Natural killer cell (primary cell): Measurements from ENCODE around the gene BMF. TPM values are rescaled to one million over a fixed set of nuclear protein-coding genes. Genes with fewer than 3 reads are reported as not detected.

Experiments
- ATAC-seq, 3 donors: fragments of 150-1000 bp in 2 of 3; fragments of 200-7000 bp in 1 of 3; cut with Tn5 transposase; 1 replicate in 1 of 3; 2 replicates in 2 of 3; pipeline ENCODE4 v1.10.0; 2021; ENCODE audit warnings: mild to moderate bottlenecking in 2 of 3, moderate library complexity in 2 of 3
- DNase-seq, 2 donors: peaks; one replicate each; pipeline versions ENCODE4 v3.0.0 to v3.0.0-alpha.2; 2013 to 2021; ENCODE audit warnings: mixed read lengths in 1 of 2
- H3K27ac ChIP-seq: one replicate; pipeline ENCODE4 v1.5.1; 2013; ENCODE audit warnings: mild to moderate bottlenecking, low read length
- H3K27me3 ChIP-seq: one replicate; pipeline ENCODE4 v1.6.1; 2013; ENCODE audit warnings: low read length; ENCODE audit not compliant: control insufficient read depth, insufficient read depth
- H3K36me3 ChIP-seq: one replicate; pipeline ENCODE4 v1.6.1; 2013; ENCODE audit warnings: low read length; ENCODE audit not compliant: control insufficient read depth, insufficient read depth
- H3K4me1 ChIP-seq: one replicate; pipeline ENCODE4 v1.6.1; 2013; ENCODE audit warnings: low read length; ENCODE audit not compliant: control insufficient read depth, insufficient read depth
- H3K4me3 ChIP-seq: one replicate; pipeline ENCODE4 v1.5.1; 2013; ENCODE audit warnings: low read length
- H3K9me3 ChIP-seq: one replicate; pipeline ENCODE4 v1.6.1; 2013; ENCODE audit warnings: low read length; ENCODE audit not compliant: control insufficient read depth, insufficient read depth
- H3K27ac Mint-ChIP-seq, 2 donors: one replicate each; pipeline ENCODE4 v1.8.0; 2022; ENCODE audit warnings: mild to moderate bottlenecking in 2 of 2, mixed read lengths in 2 of 2, moderate library complexity in 1 of 2
- H3K27me3 Mint-ChIP-seq, 2 donors: one replicate each; pipeline ENCODE4 v1.8.0; 2022; ENCODE audit warnings: low read depth in 2 of 2, mixed read lengths in 2 of 2
- H3K36me3 Mint-ChIP-seq: one replicate; pipeline ENCODE4 v1.8.0; 2022; ENCODE audit warnings: mixed read lengths
- H3K4me1 Mint-ChIP-seq, 2 donors: one replicate each; pipeline ENCODE4 v1.8.0; 2022; ENCODE audit warnings: mixed read lengths in 2 of 2
- H3K4me3 Mint-ChIP-seq: one replicate; pipeline ENCODE4 v1.8.0; 2022; ENCODE audit warnings: mild to moderate bottlenecking, moderate library complexity, mixed read lengths
- H3K9me3 Mint-ChIP-seq, 2 donors: one replicate each; pipeline ENCODE4 v1.8.0; 2022; ENCODE audit warnings: mixed read lengths in 2 of 2
- CTCF ChIP-seq: fragments of 200-600 bp; IDR thresholded peaks from one replicate; pipeline ENCODE4 v1.8.0; 2022; ENCODE audit warnings: antibody characterized with exemption
- WGBS: methylation state at CpG from one replicate; pipeline ENCODE4 v1.1.7; 2013; ENCODE audit warnings: missing lambda C conversion rate; ENCODE audit not compliant: insufficient coverage; 5-methylcytosine and 5-hydroxymethylcytosine counted together
- intact Hi-C: fragments of 100-400 bp; cut with micrococcal nuclease; formaldehyde crosslinking; loops from one replicate; pipeline ENCODE4 v1.14.2; 2022
- total RNA-seq, 4 donors: library from RNA; stranded (reverse); fragments of 120-200 nt in 1 of 4; gene quantifications; one replicate each; pipeline versions ENCODE4 v1.2.3 to v1.2.4, GENCODE V29; 2013 to 2022

Gene BMF
- total RNA-seq, 3 donors from 2014 or later (not counting 1 experiment from before 2014, with no cell fraction given) = 7.6 to 10.5 (median 9.8) TPM

GRCh38 chr15:40050788-40051470 is 57.8 kb downstream of the BMF start:
- Histone ChIP-seq H3K4me3 (no peak overlapping the region), H3K27ac (no peak overlapping the region), H3K36me3 (no peaks in the 10 kb centered on the region), H3K9me3 (no peaks in the 10 kb centered on the region), H3K27me3 (no peaks in the 10 kb centered on the region), H3K4me1 (peaks cover 61% of the 10 kb centered on the region)
- H3K27me3 Mint-ChIP-seq = no peaks in the 10 kb centered on the region
- WGBS = 81% methylated on average over 10 of the region's 12 CpGs
- ATAC-seq = peak in 2 of 3 donors; percentile 21 to 41
- intact Hi-C loops = no loop called here
- H3K27ac Mint-ChIP-seq = peak overlapping the region; percentile 18 to 93
- H3K36me3 Mint-ChIP-seq = no peaks in the 10 kb centered on the region
- H3K4me3 Mint-ChIP-seq = no peak overlapping the region
- peaks cover 40 to 65% of the 10 kb centered on the region in 2 donors for H3K4me1 Mint-ChIP-seq
- H3K9me3 Mint-ChIP-seq = peaks cover 0 to 2% of the 10 kb centered on the region in 2 donors
- TF ChIP-seq CTCF = no peak
- peak in 1 of 2 donors; percentile 34 for DNase-seq

GRCh38 chr15:40048926-40049475 is 59.7 kb downstream of the BMF start:
- intact Hi-C loops = loop anchor here (5.0 kb wide), 1 partner anchor 58 kb away; the partner anchor contains the start of gene BMF
- no peak for TF ChIP-seq CTCF
- H3K4me1 ChIP-seq = peaks cover 55% of the 10 kb centered on the region
- H3K9me3 ChIP-seq = no peaks in the 10 kb centered on the region
- no peaks in the 10 kb centered on the region for H3K27me3 ChIP-seq
- DNase-seq (no peak), ATAC-seq (no peak)
- Mint-ChIP-seq H3K27me3 (no peaks in the 10 kb centered on the region), H3K36me3 (no peaks in the 10 kb centered on the region), H3K27ac (peak overlapping the region; percentile 12 to 93), H3K9me3 (peaks cover 0 to 2% of the 10 kb centered on the region in 2 donors), H3K4me3 (no peak overlapping the region), H3K4me1 (peaks cover 40 to 64% of the 10 kb centered on the region in 2 donors)
- 97% methylated on average over 3 of the region's 3 CpGs for WGBS
- H3K4me3 ChIP-seq = no peak overlapping the region
- no peaks in the 10 kb centered on the region for H3K36me3 ChIP-seq
- H3K27ac ChIP-seq = no peak overlapping the region

- DNase-seq (peak in 1 of 2 donors; percentile 62), ATAC-seq (no peak)
- Histone ChIP-seq H3K4me3 (no peak overlapping the region), H3K27me3 (no peaks in the 10 kb centered on the region), H3K9me3 (no peaks in the 10 kb centered on the region), H3K36me3 (no peaks in the 10 kb centered on the region), H3K27ac (peak overlapping the region; percentile 45), H3K4me1 (peaks cover 50% of the 10 kb centered on the region)
- peak overlapping the region; percentile 45 for H3K4me3 Mint-ChIP-seq
- peaks cover 35 to 58% of the 10 kb centered on the region in 2 donors for H3K4me1 Mint-ChIP-seq
- intact Hi-C loops = loop anchor here (5.0 kb wide), 1 partner anchor 59 kb away; the partner anchor contains the start of gene BMF
- WGBS = 24% methylated on average over 10 of the region's 10 CpGs
- no peak for TF ChIP-seq CTCF
- H3K27me3 Mint-ChIP-seq = no peaks in the 10 kb centered on the region
- no peaks in the 10 kb centered on the region for H3K36me3 Mint-ChIP-seq
- peaks cover 0 to 2% of the 10 kb centered on the region in 2 donors for H3K9me3 Mint-ChIP-seq
- peak overlapping the region; percentile 79 to 93 for H3K27ac Mint-ChIP-seq
Measured at GRCh38 chr15:40048211-40048792, 60.4 kb downstream of the BMF start.
